ENCODE results near the gene RAB44.

GRCh38 chr6:36740818-36741179, 43.2 kb downstream of the RAB44 start:
- TF ChIP-seq CTCF (IDR thresholded peaks at IDR 0.05) = no peak
- TF ChIP-seq POLR2A (IDR thresholded peaks at IDR 0.05) = no peak
- no peak for TF ChIP-seq EP300 (IDR thresholded peaks at IDR 0.05)

All from tibial nerve (tissue), 4 donors.